Measurements from ENCODE around the gene NME4.

The NME4 gene

GRCh38 chr16:373848-374615, 23.0 kb upstream of the NME4 start:
- ATAC-seq (ENCODE audit: low read depth), result no peak
- no peak overlapping the region for H3K4me3 ChIP-seq (ENCODE audit: severe bottlenecking)
- peak; percentile 61 for DNase-seq (ENCODE audit: low spot score)
- H3K36me3 ChIP-seq (ENCODE audit: low read depth), result peaks cover 11% of the 10 kb centered on the region
- peaks cover 2% of the 10 kb centered on the region for H3K4me1 ChIP-seq (ENCODE audit: insufficient read depth, poor library complexity, severe bottlenecking)
- no peaks in the 10 kb centered on the region for H3K9me3 ChIP-seq (ENCODE audit: severe bottlenecking)
- H3K27me3 ChIP-seq (ENCODE audit: insufficient read depth, poor library complexity, severe bottlenecking), result no peaks in the 10 kb centered on the region
- TF ChIP-seq CTCF (IDR thresholded peaks at IDR 0.05; ENCODE audit: poor library complexity, severe bottlenecking), result no peak
- H3K27ac ChIP-seq (ENCODE audit: poor library complexity, severe bottlenecking), result no peak overlapping the region

DNA sequence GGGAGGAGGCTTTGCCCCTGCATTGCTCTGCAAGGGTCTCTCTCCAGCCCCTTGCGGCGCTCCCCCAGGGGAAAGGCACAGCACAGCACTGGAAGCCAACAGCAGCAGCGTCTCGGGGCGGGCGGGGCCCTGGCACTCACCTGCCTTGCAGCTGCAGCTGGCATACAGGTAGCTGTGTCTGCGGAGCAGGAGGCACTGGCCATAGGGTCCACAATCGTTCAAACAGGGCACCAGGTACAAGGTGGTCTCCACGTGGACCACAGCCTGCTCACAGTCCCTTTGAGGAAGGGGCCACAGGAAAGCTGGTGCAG, 22.4 kb upstream of the NME4 start:
- Histone ChIP-seq H3K4me3 (ENCODE audit: severe bottlenecking) (no peak overlapping the region), H3K9me3 (ENCODE audit: severe bottlenecking) (no peaks in the 10 kb centered on the region), H3K4me1 (ENCODE audit: insufficient read depth, poor library complexity, severe bottlenecking) (peaks cover 2% of the 10 kb centered on the region), H3K36me3 (ENCODE audit: low read depth) (peaks cover 9% of the 10 kb centered on the region; the same call in 1 of the 2 replicates), H3K27me3 (ENCODE audit: insufficient read depth, poor library complexity, severe bottlenecking) (no peaks in the 10 kb centered on the region), H3K27ac (ENCODE audit: poor library complexity, severe bottlenecking) (no peak overlapping the region)
- DNase-seq (ENCODE audit: low spot score) (no peak), ATAC-seq (ENCODE audit: low read depth) (no peak)
- TF ChIP-seq CTCF (IDR thresholded peaks at IDR 0.05; ENCODE audit: poor library complexity, severe bottlenecking), result no peak

DNA sequence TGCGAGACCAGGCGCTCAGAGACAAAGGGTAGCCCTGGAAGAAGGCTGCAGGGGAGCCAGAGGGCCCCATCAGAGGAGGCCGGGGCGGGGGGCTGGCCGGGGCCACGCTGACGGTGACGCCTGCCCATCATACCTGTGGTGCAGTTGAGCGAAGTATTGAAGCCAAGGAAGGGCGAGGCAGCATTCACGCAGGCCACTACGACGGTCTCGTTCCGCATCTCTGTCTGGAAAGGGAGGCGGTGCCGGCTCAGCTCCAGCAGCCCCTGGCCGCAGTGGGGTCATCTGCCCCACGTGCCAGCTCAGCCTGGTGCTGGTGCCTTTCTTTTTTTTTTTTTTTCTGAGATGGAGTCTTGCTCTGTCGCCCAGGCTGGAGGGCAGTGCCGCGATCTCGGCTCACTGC, 21.8 kb upstream of the NME4 start:
- Histone ChIP-seq H3K27ac (ENCODE audit: poor library complexity, severe bottlenecking) (no peak overlapping the region), H3K27me3 (ENCODE audit: insufficient read depth, poor library complexity, severe bottlenecking) (no peaks in the 10 kb centered on the region), H3K9me3 (ENCODE audit: severe bottlenecking) (no peaks in the 10 kb centered on the region), H3K4me3 (ENCODE audit: severe bottlenecking) (no peak overlapping the region), H3K4me1 (ENCODE audit: insufficient read depth, poor library complexity, severe bottlenecking) (peaks cover 2% of the 10 kb centered on the region), H3K36me3 (ENCODE audit: low read depth) (peaks cover 9% of the 10 kb centered on the region; the same call in 1 of the 2 replicates)
- no peak for TF ChIP-seq CTCF (IDR thresholded peaks at IDR 0.05; ENCODE audit: poor library complexity, severe bottlenecking)
- no peak for ATAC-seq (ENCODE audit: low read depth)
- DNase-seq (ENCODE audit: low spot score), result no peak

DNA sequence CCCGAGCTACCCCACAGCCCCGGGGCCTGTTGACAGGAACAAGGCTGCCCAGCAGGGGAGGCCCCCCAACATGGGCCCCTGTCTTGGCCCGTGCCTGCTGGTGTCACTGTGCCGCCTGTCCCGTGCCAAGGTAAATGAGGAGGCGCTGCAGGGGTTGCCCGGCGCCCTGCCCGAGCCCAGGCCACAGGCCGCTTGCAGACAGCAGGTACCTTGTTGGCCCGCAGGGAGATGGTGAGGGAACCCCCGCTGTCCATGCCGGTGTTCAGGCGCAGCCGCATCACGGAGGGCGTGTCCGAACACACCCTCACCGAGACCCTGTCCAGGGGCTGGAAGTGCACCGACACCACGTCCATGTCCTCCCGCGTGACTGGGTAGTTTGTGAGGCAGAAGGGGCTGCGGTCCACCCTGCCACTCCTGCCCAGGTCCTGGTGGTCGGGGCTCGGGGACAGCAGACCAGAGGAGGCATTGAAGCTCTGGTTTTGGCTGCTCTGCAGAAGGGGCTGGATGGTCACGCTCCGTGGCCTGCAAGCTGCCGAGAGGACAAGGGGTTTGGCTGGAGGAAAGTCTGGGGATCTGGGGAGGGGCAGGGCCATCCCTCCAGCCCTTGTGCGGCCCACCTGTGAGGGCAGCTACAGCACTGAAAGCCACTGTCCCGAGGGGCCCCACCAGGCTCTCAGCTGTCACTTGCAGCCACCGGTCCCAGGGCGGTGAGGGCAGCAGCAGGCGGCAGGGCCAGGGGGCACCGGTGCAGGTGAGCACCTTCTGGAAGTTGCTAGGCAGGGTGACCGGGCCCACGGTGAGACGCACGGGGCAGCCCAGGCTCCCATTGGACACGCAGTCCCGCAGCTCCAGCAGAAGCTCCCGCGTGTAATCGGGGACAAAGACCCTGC, 20.8 kb upstream of the NME4 start:
- H3K9me3 ChIP-seq (ENCODE audit: severe bottlenecking), result no peaks in the 10 kb centered on the region
- H3K36me3 ChIP-seq (ENCODE audit: low read depth), result peaks cover 9% of the 10 kb centered on the region; the same call in 1 of the 2 replicates
- DNase-seq (ENCODE audit: low spot score) (peak; percentile 65), ATAC-seq (ENCODE audit: low read depth) (no peak)
- no peak for TF ChIP-seq CTCF (IDR thresholded peaks at IDR 0.05; ENCODE audit: poor library complexity, severe bottlenecking)
- no peaks in the 10 kb centered on the region for H3K27me3 ChIP-seq (ENCODE audit: insufficient read depth, poor library complexity, severe bottlenecking)
- no peaks in the 10 kb centered on the region for H3K4me1 ChIP-seq (ENCODE audit: insufficient read depth, poor library complexity, severe bottlenecking)
- no peak overlapping the region for H3K4me3 ChIP-seq (ENCODE audit: severe bottlenecking)
- no peak overlapping the region for H3K27ac ChIP-seq (ENCODE audit: poor library complexity, severe bottlenecking)

Measured in RWPE2 (cell line).